Suprapubic skin (tissue), 4 donors: ENCODE results near the gene NCAPD3. TPM values are rescaled to one million over a fixed set of nuclear protein-coding genes. Genes with fewer than 3 reads are reported as not detected.

Experiments used
- DNase-seq, 2 donors: peaks; one replicate each; pipeline ENCODE4 v3.0.0-alpha.2; 2019; ENCODE audit warnings: low spot score in 2 of 2
- H3K27ac ChIP-seq: fragments of 200-600 bp; sonication (generic); one replicate; pipeline ENCODE4 v1.5.1; 2019
- H3K27me3 ChIP-seq: fragments of 200-600 bp; sonication (generic); one replicate; pipeline ENCODE4 v1.5.1; 2019
- H3K36me3 ChIP-seq: fragments of 200-600 bp; sonication (generic); one replicate; pipeline ENCODE4 v1.5.1; 2019
- H3K4me1 ChIP-seq: fragments of 200-600 bp; sonication (generic); one replicate; pipeline ENCODE4 v1.5.1; 2019
- H3K4me3 ChIP-seq: fragments of 200-600 bp; sonication (generic); one replicate; pipeline ENCODE4 v1.5.1; 2019; ENCODE audit warnings: mild to moderate bottlenecking
- H3K9me3 ChIP-seq: fragments of 200-600 bp; sonication (generic); one replicate; pipeline ENCODE4 v1.5.1; 2019
- CTCF ChIP-seq, 2 donors: fragments of 200-600 bp in 1 of 2; fragments of 450-650 bp in 1 of 2; sonication (generic) in 1 of 2; IDR thresholded peaks; one replicate each; pipeline ENCODE4 v1.5.1; 2016 to 2019; ENCODE audit warnings: antibody characterized with exemption in 2 of 2, mild to moderate bottlenecking in 1 of 2, moderate library complexity in 1 of 2
- EP300 ChIP-seq: sonication (generic); formaldehyde crosslinking; IDR thresholded peaks from one replicate; pipeline ENCODE4 v1.6.1; 2017; ENCODE audit warnings: antibody characterized with exemption
- POLR2A ChIP-seq, 2 donors: fragments of 450-650 bp; IDR thresholded peaks; one replicate each; pipeline ENCODE4 v1.6.1; 2017; ENCODE audit warnings: antibody characterized with exemption in 2 of 2, mild to moderate bottlenecking in 2 of 2, moderate library complexity in 2 of 2
- POLR2AphosphoS5 ChIP-seq, 3 donors: sonication (generic); formaldehyde crosslinking; IDR thresholded peaks; one replicate each; pipeline ENCODE4 v1.6.1; 2017; ENCODE audit warnings: antibody characterized with exemption in 3 of 3
- WGBS: methylation state at CpG from one replicate; pipeline ENCODE4 v1.1.5; 2018; 5-methylcytosine and 5-hydroxymethylcytosine counted together
- total RNA-seq, 4 donors: library from RNA; depleted of rRNA; stranded (reverse); fragments of >200 nt; gene quantifications; one replicate each; pipeline ENCODE4 v1.1.0, GENCODE V29; 2016

The NCAPD3 gene
- total RNA-seq, 4 donors from 2014 or later, result 26.8 to 37.6 (median 30.8) TPM

DNA sequence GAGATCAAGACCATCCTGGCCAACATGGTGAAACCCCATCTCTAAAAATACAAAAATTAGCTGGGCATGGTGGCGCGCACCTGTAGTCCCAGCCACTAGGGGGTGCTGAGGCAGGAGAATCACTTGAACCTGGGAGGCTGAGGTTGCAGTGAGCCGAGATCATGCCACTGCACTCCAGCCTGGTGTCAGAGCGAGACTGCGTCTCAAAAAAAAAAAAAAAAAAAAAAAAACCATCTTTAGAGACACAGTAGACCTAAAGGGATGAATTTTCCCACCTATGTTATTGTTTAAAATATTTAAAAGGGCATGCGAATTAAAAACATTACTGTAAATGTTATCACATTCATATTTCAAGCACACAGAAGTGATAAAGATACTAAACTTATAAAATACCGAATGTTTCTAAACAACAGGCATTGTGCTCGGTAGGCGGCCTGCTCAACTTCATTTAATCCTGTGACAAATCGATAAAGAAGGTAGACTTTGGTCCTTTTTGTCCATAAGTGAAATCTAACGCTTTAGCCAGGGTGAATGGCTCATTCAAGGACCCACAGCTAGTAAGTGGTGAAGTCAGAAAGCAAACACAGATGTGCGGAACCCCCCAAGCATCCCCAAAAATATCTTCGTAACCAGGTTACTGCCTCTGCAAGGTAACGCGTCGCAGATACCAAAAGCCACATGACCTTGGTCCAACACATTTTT, 16.1 kb downstream of the NCAPD3 start:
- Histone ChIP-seq H3K9me3 (no peaks in the 10 kb centered on the region), H3K27ac (no peak overlapping the region), H3K27me3 (no peaks in the 10 kb centered on the region), H3K4me3 (no peak overlapping the region), H3K36me3 (peaks cover 58% of the 10 kb centered on the region), H3K4me1 (peaks cover 2% of the 10 kb centered on the region)
- WGBS, result 86% methylated on average over 16 of the region's 16 CpGs
- TF ChIP-seq CTCF (IDR thresholded peaks at IDR 0.05), result peak; percentile 41 to 71
- TF ChIP-seq EP300, result no peak
- no peak for DNase-seq

GRCh38 chr11:134206185-134206584, 17.6 kb downstream of the NCAPD3 start:
- Histone ChIP-seq H3K4me3 (no peak overlapping the region), H3K4me1 (peaks cover 2% of the 10 kb centered on the region), H3K27me3 (no peaks in the 10 kb centered on the region), H3K36me3 (peaks cover 73% of the 10 kb centered on the region), H3K27ac (peak overlapping the region; percentile 70), H3K9me3 (no peaks in the 10 kb centered on the region)
- TF ChIP-seq POLR2A (IDR thresholded peaks at IDR 0.05) (no peak), EP300 (no peak), POLR2AphosphoS5 (IDR thresholded peaks at IDR 0.05) (no peak), CTCF (IDR thresholded peaks at IDR 0.05) (no peak)
- WGBS, result 75% methylated on average over 5 of the region's 5 CpGs
- DNase-seq, result no peak

DNA sequence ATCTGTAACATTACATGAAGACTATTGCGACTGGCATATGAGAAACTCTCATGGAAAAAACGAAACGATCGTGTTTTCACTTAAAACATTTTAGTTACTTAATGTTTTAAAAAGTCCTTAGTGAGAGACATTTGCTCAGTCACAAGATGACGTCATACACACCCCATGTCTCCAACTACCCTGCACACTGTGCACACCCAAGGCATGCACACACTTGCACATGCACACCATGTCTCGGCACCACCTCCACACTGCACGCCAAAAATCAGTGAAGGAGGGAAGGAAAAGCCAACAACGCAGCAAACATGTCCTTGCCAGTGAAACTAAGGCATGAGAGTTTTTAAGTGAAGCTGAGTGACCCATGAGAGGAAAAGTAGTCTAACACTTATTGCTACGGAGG, 18.0 kb downstream of the NCAPD3 start:
- no peak for DNase-seq
- H3K27ac ChIP-seq, result peak overlapping the region; percentile 70
- no peaks in the 10 kb centered on the region for H3K9me3 ChIP-seq
- WGBS, result 71% methylated on average over 9 of the region's 9 CpGs
- TF ChIP-seq EP300, result no peak
- TF ChIP-seq POLR2AphosphoS5 (IDR thresholded peaks at IDR 0.05), result no peak
- no peak for TF ChIP-seq CTCF (IDR thresholded peaks at IDR 0.05)
- TF ChIP-seq POLR2A (IDR thresholded peaks at IDR 0.05), result no peak
- no peak overlapping the region for H3K4me3 ChIP-seq
- no peaks in the 10 kb centered on the region for H3K27me3 ChIP-seq
- H3K36me3 ChIP-seq, result peaks cover 77% of the 10 kb centered on the region
- H3K4me1 ChIP-seq, result peaks cover 2% of the 10 kb centered on the region

GRCh38 chr11:134202661-134203060, 21.1 kb downstream of the NCAPD3 start:
- TF ChIP-seq EP300 (no peak), POLR2AphosphoS5 (IDR thresholded peaks at IDR 0.05) (no peak)
- no peak overlapping the region for H3K4me3 ChIP-seq
- WGBS, result 76% methylated on average over 4 of the region's 4 CpGs
- peaks cover 72% of the 10 kb centered on the region for H3K36me3 ChIP-seq
- no peaks in the 10 kb centered on the region for H3K27me3 ChIP-seq
- no peak for DNase-seq
- H3K4me1 ChIP-seq, result peaks cover 2% of the 10 kb centered on the region
- H3K9me3 ChIP-seq, result no peaks in the 10 kb centered on the region
- H3K27ac ChIP-seq, result no peak overlapping the region

DNA sequence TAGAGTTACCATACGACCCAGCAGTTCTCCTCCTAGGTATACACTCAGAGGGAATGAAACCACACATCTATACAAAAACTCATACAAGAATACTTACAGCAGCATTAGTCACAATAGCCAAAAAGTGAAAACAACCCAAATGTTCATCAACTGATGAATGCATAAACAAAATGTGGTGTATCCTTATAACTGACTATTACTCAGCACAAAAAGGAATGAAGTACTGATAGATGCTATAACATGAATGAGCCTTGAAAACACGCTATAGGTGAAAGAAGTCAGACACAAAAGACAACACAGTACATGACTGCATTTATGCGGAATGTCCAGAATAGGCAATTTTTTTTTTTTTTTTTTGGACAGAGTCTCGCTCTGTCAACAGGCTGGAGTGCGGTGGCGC, 23.1 kb downstream of the NCAPD3 start:
- H3K9me3 ChIP-seq, result no peaks in the 10 kb centered on the region
- H3K27me3 ChIP-seq, result no peaks in the 10 kb centered on the region
- H3K27ac ChIP-seq, result no peak overlapping the region
- 94% methylated on average over 6 of the region's 6 CpGs for WGBS
- DNase-seq, result no peak
- TF ChIP-seq POLR2A (IDR thresholded peaks at IDR 0.05) (no peak), POLR2AphosphoS5 (IDR thresholded peaks at IDR 0.05) (no peak), CTCF (IDR thresholded peaks at IDR 0.05) (no peak), EP300 (no peak)
- peaks cover 64% of the 10 kb centered on the region for H3K36me3 ChIP-seq
- no peak overlapping the region for H3K4me3 ChIP-seq
- H3K4me1 ChIP-seq, result no peaks in the 10 kb centered on the region

DNA sequence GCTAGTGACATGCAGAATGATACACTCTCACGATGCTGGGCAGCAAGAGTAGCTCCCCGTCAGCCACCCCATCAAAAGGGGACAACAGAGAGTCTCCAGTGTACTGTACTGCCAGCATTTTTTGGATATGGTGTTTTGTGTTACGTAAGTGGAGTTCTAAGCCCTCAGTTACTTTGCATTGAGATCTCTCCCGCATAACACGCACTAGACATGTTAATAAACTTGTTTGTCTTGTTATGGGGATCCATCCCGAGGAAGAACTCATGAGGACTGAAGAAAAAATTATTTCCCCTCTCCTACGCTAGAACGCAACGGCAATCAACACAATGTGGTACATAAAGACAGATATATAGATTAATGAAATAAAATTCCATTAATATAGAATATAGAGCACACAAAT, 24.2 kb downstream of the NCAPD3 start:
- H3K27me3 ChIP-seq, result no peaks in the 10 kb centered on the region
- no peak overlapping the region for H3K27ac ChIP-seq
- 92% methylated on average over 9 of the region's 9 CpGs for WGBS
- no peaks in the 10 kb centered on the region for H3K9me3 ChIP-seq
- TF ChIP-seq CTCF (IDR thresholded peaks at IDR 0.05) (no peak), POLR2A (IDR thresholded peaks at IDR 0.05) (no peak), EP300 (no peak), POLR2AphosphoS5 (IDR thresholded peaks at IDR 0.05) (no peak)
- no peak overlapping the region for H3K4me3 ChIP-seq
- no peak for DNase-seq
- no peaks in the 10 kb centered on the region for H3K4me1 ChIP-seq
- H3K36me3 ChIP-seq, result peaks cover 57% of the 10 kb centered on the region
